GM13977 (cell line): ENCODE data around the gene MYCBPAP.

Experiments
- DNase-seq: peaks from one replicate; pipeline ENCODE4 v3.0.0; 2012; ENCODE audit warnings: low spot score
- CTCF ChIP-seq: IDR thresholded peaks from 2 replicates; pipeline ENCODE4 v1.5.1; 2012; ENCODE audit warnings: mild to moderate bottlenecking, control low read depth; ENCODE audit not compliant: insufficient read depth; ENCODE audit errors: extremely low read depth, missing control alignments
- in situ Hi-C: fragments of 300-500 bp; cut with MboI; formaldehyde crosslinking; loops from one replicate; pipeline ENCODE4 v1.12.0; 2022; ENCODE audit warnings: low sequenced_read_pairs, low pct_unique_long_range_greater_than_20kb, mixed read lengths, inconsistent platforms; ENCODE audit not compliant: unreplicated experiment

The MYCBPAP gene

GRCh38 chr17:50573866-50574611 is 65.8 kb downstream of the MYCBPAP start:
- no peak for TF ChIP-seq CTCF
- DNase-seq: no peak
- in situ Hi-C loops: no loop called here

DNA sequence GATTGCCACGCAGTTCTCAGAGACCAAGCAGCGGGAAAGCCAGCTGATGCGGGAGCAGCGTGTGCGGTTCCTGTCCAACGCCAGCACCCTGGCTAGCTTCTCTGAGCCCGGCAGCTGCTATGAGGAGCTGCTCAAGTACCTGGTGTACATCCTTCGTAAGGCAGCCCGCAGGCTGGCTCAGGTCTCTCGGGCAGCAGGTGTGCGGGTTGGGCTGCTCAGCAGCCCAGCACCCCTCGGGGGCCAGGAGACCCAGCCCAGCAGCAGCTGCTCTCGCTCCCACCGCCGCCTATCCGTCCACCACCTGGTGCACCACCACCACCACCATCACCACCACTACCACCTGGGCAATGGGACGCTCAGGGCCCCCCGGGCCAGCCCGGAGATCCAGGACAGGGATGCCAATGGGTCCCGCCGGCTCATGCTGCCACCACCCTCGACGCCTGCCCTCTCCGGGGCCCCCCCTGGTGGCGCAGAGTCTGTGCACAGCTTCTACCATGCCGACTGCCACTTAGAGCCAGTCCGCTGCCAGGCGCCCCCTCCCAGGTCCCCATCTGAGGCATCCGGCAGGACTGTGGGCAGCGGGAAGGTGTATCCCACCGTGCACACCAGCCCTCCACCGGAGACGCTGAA is 67.5 kb downstream of the MYCBPAP start:
- TF ChIP-seq CTCF: peak; percentile 26
- in situ Hi-C loops: no loop called here
- no peak for DNase-seq

GRCh38 chr17:50576864-50577263 is 68.6 kb downstream of the MYCBPAP start:
- DNase-seq: no peak
- in situ Hi-C loops: no loop called here
- no peak for TF ChIP-seq CTCF

- TF ChIP-seq CTCF: no peak
- no peak for DNase-seq
- in situ Hi-C loops: no loop called here
Measured at GRCh38 chr17:50577451-50577954, 69.3 kb downstream of the MYCBPAP start.

- in situ Hi-C loops: no loop called here
- DNase-seq: no peak
- TF ChIP-seq CTCF: no peak
Measured at GRCh38 chr17:50578173-50578572, 69.9 kb downstream of the MYCBPAP start.

- TF ChIP-seq CTCF: no peak
- in situ Hi-C loops: no loop called here
- no peak for DNase-seq
Measured at GRCh38 chr17:50579399-50579798, 71.2 kb downstream of the MYCBPAP start.
